Stimulated activated memory B cell treated with anti-CD40 and anti-IgM and Interleukin-4, amounts not matched to agents 10 μg/mL and 1 μg/mL and 100 μg/mL, for 72 hours (primary cell): ENCODE data around the gene INAFM1.

Source experiments
- ATAC-seq: fragments of 150-1000 bp; cut with Tn5 transposase; 2 replicates; pipeline ENCODE4 v1.10.0; 2021
- H3K27ac Mint-ChIP-seq: one replicate; pipeline ENCODE4 v1.8.0; 2022; ENCODE audit warnings: mild to moderate bottlenecking, mixed read lengths
- H3K27me3 Mint-ChIP-seq: one replicate; pipeline ENCODE4 v1.8.0; 2022; ENCODE audit warnings: mixed read lengths
- H3K36me3 Mint-ChIP-seq: one replicate; pipeline ENCODE4 v1.8.0; 2022; ENCODE audit warnings: mixed read lengths
- H3K4me1 Mint-ChIP-seq: one replicate; pipeline ENCODE4 v1.8.0; 2022; ENCODE audit warnings: mixed read lengths
- H3K4me3 Mint-ChIP-seq: one replicate; pipeline ENCODE4 v1.8.0; 2022; ENCODE audit warnings: mild to moderate bottlenecking, moderate library complexity, mixed read lengths
- H3K9me3 Mint-ChIP-seq: one replicate; pipeline ENCODE4 v1.8.0; 2022; ENCODE audit warnings: mixed read lengths

Gene INAFM1

DNA sequence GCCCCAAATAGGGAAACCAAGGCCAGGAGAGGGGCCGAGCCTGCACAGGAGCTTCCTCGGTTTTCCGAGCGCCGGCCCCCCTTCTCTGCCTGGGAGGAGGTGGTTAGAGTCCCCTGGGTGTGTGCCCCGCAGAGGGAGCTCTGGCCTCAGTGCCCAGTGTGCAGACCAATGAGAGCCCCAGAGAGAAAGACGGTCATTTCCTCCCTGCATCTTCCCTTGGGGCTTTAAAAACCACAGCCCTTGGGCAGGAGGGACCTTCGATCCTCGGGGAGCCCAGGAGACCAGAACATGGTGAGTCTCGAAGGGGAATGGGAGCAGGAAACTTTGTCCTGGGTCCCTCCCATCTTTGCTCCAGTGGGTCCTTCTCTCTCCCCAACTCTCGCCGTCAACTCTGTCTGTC lies 34.9 kb downstream of the INAFM1 start, which contains the start of gene C5AR1:
TSS of gene C5AR1 (plus strand) at position 254 of the 400 bp plus-strand sequence. CDS start at position 289, 35 bp downstream.
- Mint-ChIP-seq H3K36me3 (no peaks in the 10 kb centered on the region), H3K4me3 (no peak within 1 kb of the TSS), H3K27ac (no peak within 1 kb of the TSS), H3K9me3 (no peaks in the 10 kb centered on the region), H3K4me1 (peaks cover 15% of the 10 kb centered on the region), H3K27me3 (peaks cover 74% of the 10 kb centered on the region)
- ATAC-seq = no peak

DNA sequence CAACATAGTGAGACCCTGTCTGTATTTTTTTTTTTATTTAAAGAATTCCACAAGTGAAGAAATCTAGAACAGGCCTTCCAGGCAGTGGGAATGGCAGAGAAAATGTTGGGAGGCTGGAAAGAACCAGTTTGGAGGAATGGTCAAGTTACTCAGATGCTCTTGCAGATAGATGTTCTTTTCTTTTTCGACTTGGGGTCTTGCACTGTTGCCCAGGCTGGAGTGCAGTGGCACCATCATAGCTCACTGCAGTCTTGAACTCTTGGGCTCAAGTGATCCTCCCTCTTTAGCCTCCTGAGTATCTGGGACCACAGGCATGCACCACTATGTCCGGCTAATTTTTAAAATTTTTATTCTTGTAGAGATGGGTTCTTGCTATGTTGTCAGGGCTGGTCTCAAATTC lies 35.6 kb downstream of the INAFM1 start:
- H3K27me3 Mint-ChIP-seq = peaks cover 75% of the 10 kb centered on the region
- no peaks in the 10 kb centered on the region for H3K9me3 Mint-ChIP-seq
- H3K36me3 Mint-ChIP-seq = no peaks in the 10 kb centered on the region
- no peak for ATAC-seq
- peaks cover 12% of the 10 kb centered on the region for H3K4me1 Mint-ChIP-seq
- H3K4me3 Mint-ChIP-seq = no peak overlapping the region
- H3K27ac Mint-ChIP-seq = no peak overlapping the region

DNA sequence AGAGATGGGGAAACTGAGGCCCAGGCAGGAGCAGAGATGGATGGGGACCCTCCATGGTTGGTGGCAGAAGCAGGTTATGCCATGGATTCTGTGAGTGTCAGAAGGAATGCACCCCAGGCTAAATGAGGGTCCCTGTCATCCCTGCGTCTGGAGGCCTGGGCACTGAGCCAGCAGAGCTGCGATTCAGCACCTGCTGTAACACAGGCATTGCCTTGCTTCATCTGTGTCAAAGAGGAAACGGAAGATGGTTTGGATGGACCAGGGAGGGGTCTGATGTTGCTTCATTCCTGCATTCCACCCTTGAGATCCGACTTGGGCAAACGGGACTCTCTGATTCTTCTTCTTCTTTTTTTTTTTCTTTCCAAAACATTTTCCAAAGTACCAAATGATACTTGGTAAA lies 36.1 kb downstream of the INAFM1 start:
- no peak overlapping the region for H3K27ac Mint-ChIP-seq
- peaks cover 75% of the 10 kb centered on the region for H3K27me3 Mint-ChIP-seq
- no peaks in the 10 kb centered on the region for H3K36me3 Mint-ChIP-seq
- H3K9me3 Mint-ChIP-seq = no peaks in the 10 kb centered on the region
- no peak overlapping the region for H3K4me3 Mint-ChIP-seq
- peaks cover 13% of the 10 kb centered on the region for H3K4me1 Mint-ChIP-seq
- no peak for ATAC-seq

DNA sequence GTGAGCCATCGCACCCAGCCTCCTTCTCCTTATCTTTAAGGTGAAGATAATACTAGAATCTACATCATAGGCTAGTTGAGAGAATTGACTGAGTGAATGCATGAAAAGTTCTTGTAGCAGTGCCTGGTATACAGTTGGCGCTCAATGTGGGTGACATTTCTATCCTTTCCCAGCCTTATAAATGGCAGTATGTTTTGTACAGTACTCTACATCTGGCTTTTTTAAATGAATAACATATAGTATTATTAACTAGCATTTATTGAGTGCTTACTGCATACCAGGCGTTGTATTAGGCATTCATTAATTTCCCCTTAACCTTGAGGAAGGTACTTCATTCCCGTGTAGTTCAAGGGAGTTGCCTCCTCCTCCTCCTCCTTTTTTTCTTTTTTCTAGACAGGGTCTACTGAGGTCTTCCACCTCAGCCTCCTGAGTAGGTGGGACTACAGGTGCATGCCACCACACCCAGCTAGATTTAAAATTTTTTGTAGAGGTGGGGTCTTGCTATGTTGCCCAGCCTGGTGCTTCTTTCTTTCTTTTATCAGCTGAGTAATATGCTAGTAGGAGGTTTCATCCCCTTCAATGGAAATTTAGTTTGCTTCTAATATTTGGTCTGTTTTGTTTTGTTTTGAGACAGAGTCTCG lies 37.8 kb downstream of the INAFM1 start:
- no peak overlapping the region for H3K4me3 Mint-ChIP-seq
- no peak overlapping the region for H3K27ac Mint-ChIP-seq
- H3K36me3 Mint-ChIP-seq = no peaks in the 10 kb centered on the region
- H3K4me1 Mint-ChIP-seq = peaks cover 13% of the 10 kb centered on the region
- peaks cover 71% of the 10 kb centered on the region for H3K27me3 Mint-ChIP-seq
- peaks cover 3% of the 10 kb centered on the region for H3K9me3 Mint-ChIP-seq
- ATAC-seq = no peak

DNA sequence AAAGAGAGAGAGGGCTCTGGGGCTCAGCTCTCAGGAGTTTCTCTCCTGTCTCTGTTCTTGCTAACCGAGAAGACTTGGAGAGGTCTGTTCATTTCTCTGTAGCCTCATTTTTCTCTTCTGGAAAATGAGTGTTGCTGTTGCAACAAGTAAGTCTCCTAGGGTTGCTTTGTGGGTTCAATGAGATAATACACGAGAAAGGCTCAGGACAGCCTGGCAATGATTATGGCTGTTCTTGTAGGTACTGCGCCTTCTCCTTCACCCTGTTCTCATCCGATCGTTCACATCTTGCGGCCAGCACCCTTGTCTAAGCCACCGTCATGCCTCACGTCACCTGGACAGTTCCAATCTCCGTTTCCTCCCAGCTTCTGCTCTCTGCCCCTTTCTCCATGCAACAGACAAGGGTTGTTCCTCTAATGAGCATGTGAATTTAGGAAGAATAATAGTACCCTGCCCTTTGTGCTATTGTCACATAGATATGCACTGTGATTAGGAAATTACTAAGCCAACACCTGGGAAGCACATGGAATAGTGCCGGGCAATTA lies 39.1 kb downstream of the INAFM1 start:
- Mint-ChIP-seq H3K36me3 (no peaks in the 10 kb centered on the region), H3K27me3 (peaks cover 70% of the 10 kb centered on the region)

DNA sequence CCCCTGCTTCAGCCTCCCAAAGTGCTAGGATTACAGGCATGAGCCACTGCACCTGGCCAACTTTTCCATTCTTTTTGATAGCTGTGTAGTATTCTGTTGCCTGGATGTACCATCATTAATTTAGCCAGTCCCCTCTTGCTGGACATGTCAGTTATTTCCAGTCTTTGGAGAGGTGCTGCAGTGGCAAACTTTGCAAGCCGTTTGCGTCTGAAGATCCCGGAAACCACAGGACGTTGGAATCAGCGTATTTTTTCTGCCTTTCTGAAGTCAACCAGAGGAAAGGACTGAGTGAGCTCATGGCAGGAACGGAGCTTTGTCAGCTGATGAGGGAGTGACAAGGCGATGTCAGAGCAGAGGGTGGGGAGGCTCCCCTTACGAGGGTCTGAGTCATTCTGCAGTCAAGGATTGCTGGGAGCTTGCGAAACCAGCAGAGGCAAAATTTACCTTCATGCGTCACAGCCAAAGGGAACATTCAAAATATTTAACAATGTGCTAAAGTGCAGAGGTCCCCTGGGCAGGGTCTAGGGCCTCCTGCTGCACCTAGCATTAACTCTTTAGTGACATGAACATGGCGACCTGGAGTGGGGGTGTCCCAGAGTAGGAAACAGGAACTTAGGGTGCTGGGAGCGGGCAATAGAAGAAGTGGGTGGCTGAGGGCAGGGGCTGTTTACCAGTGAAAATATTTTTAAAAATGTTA lies 40.6 kb downstream of the INAFM1 start:
- Mint-ChIP-seq H3K27me3 (peaks cover 70% of the 10 kb centered on the region), H3K36me3 (peaks cover 1% of the 10 kb centered on the region), H3K4me3 (no peak overlapping the region), H3K27ac (no peak overlapping the region), H3K9me3 (peaks cover 3% of the 10 kb centered on the region), H3K4me1 (peaks cover 5% of the 10 kb centered on the region)
- peak; percentile 55 for ATAC-seq

More for the DNA sequence above, 39.1 kb downstream of the INAFM1 start:
- Mint-ChIP-seq H3K4me3 (no peak overlapping the region), H3K9me3 (peaks cover 3% of the 10 kb centered on the region), H3K27ac (no peak overlapping the region), H3K4me1 (peaks cover 13% of the 10 kb centered on the region)
- no peak for ATAC-seq

DNA sequence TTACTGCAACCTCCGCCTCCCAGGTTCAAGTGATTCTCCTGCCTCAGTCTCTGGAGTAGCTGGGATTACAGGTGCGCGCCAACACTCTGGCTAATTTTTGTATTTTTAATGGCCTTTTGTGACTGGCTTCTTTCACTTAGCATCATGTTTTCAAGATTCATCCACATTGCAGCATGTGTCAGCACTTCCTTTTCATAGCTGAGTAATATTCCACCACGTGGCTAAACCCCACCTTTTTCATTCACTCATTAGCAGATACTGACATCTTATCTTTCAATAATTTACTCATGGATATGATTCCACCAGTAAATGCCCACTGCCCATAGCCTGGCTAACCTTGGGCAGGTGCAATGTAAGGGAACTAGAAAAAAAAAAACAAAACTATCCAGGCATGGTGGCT lies 41.8 kb downstream of the INAFM1 start:
- peaks cover 4% of the 10 kb centered on the region for H3K36me3 Mint-ChIP-seq
- peaks cover 71% of the 10 kb centered on the region for H3K27me3 Mint-ChIP-seq
- H3K27ac Mint-ChIP-seq = no peak overlapping the region
- H3K4me1 Mint-ChIP-seq = peaks cover 5% of the 10 kb centered on the region
- H3K9me3 Mint-ChIP-seq = peaks cover 3% of the 10 kb centered on the region
- no peak for ATAC-seq
- H3K4me3 Mint-ChIP-seq = no peak overlapping the region

DNA sequence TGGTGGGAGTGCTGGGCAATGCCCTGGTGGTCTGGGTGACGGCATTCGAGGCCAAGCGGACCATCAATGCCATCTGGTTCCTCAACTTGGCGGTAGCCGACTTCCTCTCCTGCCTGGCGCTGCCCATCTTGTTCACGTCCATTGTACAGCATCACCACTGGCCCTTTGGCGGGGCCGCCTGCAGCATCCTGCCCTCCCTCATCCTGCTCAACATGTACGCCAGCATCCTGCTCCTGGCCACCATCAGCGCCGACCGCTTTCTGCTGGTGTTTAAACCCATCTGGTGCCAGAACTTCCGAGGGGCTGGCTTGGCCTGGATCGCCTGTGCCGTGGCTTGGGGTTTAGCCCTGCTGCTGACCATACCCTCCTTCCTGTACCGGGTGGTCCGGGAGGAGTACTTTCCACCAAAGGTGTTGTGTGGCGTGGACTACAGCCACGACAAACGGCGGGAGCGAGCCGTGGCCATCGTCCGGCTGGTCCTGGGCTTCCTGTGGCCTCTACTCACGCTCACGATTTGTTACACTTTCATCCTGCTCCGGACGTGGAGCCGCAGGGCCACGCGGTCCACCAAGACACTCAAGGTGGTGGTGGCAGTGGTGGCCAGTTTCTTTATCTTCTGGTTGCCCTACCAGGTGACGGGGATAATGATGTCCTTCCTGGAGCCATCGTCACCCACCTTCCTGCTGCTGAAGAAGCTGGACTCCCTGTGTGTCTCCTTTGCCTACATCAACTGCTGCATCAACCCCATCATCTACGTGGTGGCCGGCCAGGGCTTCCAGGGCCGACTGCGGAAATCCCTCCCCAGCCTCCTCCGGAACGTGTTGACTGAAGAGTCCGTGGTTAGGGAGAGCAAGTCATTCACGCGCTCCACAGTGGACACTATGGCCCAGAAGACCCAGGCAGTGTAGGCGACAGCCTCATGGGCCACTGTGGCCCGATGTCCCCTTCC lies 45.5 kb downstream of the INAFM1 start:
- no peak for ATAC-seq
- Mint-ChIP-seq H3K27me3 (peaks cover 65% of the 10 kb centered on the region), H3K27ac (no peak overlapping the region), H3K4me1 (peaks cover 11% of the 10 kb centered on the region), H3K4me3 (no peak overlapping the region), H3K36me3 (peaks cover 4% of the 10 kb centered on the region), H3K9me3 (peaks cover 3% of the 10 kb centered on the region)

DNA sequence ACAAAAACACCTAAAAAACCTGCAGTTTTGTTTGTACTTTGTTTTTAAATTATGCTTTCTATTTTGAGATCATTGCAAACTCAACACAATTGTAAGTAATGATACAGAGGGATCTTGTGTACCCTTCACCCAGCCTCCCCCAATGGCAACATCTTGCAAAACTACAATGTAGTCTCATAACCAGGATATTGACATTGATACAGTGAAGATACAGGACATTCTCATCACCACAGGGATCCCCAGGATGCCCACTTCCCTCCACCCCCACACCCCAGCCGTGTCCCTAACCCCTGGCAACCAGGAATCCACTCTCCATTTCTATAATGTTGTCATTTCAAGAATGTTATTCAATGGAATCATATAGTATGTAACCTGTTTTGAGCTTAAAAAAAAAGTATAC lies 46.9 kb downstream of the INAFM1 start:
- Mint-ChIP-seq H3K36me3 (peaks cover 4% of the 10 kb centered on the region), H3K4me3 (no peak overlapping the region), H3K27me3 (peaks cover 58% of the 10 kb centered on the region), H3K9me3 (no peaks in the 10 kb centered on the region), H3K4me1 (peaks cover 6% of the 10 kb centered on the region), H3K27ac (no peak overlapping the region)
- ATAC-seq = no peak

DNA sequence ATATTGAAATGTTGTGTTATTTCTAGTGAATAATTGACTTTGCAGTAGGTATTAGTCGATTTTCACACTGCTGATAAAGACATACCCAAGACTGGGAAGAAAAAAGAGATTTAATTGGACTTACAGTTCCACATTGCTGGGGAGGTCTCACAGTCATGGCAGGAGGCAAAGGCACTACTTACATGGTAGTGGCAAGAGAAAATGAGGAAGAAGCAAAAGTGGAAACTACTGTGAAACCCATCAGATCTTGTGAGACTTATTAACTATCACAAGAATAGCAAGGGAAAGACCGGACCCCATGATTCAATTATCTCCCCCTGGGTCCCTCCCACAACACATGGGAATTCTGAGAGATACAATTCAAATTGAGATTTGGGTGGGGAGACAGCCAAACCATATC lies 47.4 kb downstream of the INAFM1 start:
- no peak for ATAC-seq
- Mint-ChIP-seq H3K4me3 (no peak overlapping the region), H3K4me1 (peaks cover 6% of the 10 kb centered on the region), H3K27ac (no peak overlapping the region), H3K27me3 (peaks cover 58% of the 10 kb centered on the region), H3K36me3 (peaks cover 4% of the 10 kb centered on the region), H3K9me3 (no peaks in the 10 kb centered on the region)

DNA sequence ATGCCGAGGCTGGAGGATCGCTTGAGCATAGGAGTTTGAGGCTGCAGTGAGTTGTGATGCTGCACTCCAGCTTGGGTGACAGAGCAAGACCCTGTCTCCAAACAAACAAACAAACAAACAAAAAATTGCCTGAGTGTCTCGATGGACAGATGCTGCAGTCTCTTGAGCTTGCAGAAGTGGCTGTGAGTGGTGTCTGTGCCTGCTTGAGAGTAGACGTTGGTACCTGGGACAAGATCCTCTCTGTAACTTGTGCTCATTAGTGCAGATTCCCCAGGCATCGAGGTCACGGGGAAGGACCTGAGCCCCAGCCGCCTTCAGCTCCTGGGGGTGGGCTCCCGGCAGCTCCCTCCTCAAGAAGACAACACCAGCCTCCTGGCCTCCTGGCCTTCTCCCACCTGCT lies 48.7 kb downstream of the INAFM1 start:
- no peak for ATAC-seq
- Mint-ChIP-seq H3K36me3 (peaks cover 4% of the 10 kb centered on the region), H3K4me1 (peaks cover 6% of the 10 kb centered on the region), H3K9me3 (no peaks in the 10 kb centered on the region), H3K4me3 (no peak overlapping the region), H3K27ac (no peak overlapping the region), H3K27me3 (peaks cover 55% of the 10 kb centered on the region)

DNA sequence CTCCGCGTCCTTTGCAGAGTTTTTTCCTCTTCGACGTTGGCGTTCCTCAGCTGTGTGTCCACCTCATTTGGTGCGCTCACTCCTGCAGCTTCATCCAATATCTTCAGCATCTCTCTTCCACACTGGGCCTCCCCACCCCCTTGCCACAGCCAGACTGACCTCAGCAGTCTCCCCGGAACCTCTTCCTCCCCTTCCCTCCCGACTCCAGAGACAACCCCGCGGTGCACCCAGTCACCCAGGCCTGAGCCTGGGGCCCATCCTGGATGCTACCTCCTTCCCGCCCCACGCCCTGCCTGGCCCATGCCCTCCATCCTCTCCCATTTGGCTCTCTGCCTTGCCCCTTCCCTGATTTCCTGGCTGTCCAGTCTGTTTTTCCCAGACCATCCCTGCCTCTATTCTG lies 49.2 kb downstream of the INAFM1 start:
- H3K36me3 Mint-ChIP-seq = peaks cover 4% of the 10 kb centered on the region
- no peaks in the 10 kb centered on the region for H3K9me3 Mint-ChIP-seq
- H3K27ac Mint-ChIP-seq = no peak overlapping the region
- H3K27me3 Mint-ChIP-seq = peaks cover 50% of the 10 kb centered on the region
- no peak overlapping the region for H3K4me3 Mint-ChIP-seq
- H3K4me1 Mint-ChIP-seq = peaks cover 6% of the 10 kb centered on the region
- ATAC-seq = no peak

DNA sequence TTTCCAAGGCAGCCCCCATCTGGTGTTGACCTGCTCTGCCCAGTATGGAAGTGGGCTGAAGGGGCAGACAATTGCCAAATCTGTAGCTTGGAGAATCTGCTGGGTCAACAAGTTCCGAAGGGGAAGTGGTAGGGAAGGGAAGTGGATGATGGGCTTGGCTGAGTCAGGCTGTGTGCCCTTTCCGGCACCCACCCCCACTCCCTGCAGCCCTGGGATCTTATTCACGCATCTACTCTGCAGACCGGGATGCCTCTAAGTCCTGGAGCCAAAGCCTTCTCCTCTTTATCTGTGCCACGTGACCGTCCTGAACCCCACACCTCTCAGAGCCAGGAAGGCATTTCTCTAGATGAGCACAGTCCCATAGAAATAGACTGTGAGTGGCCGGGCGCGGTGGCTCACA lies 49.8 kb downstream of the INAFM1 start:
- H3K36me3 Mint-ChIP-seq = peaks cover 4% of the 10 kb centered on the region
- peaks cover 6% of the 10 kb centered on the region for H3K4me1 Mint-ChIP-seq
- no peak for ATAC-seq
- no peak overlapping the region for H3K27ac Mint-ChIP-seq
- H3K4me3 Mint-ChIP-seq = no peak overlapping the region
- H3K9me3 Mint-ChIP-seq = no peaks in the 10 kb centered on the region
- peaks cover 44% of the 10 kb centered on the region for H3K27me3 Mint-ChIP-seq
